ENCODE data around the gene CFAP97. TPM values are rescaled to one million over a fixed set of nuclear protein-coding genes. Genes with fewer than 3 reads are reported as not detected.
"Not testable (repeated sequence)": the region's sequence is repeated elsewhere in the genome, so short reads cannot be mapped to it uniquely, and the experiment has no call there.

Gene CFAP97
- polyA plus RNA-seq, 1 donor, result 28.1 TPM

GRCh38 chr4:185201977-185202962 lies 1.5 kb downstream of the CFAP97 start:
- no peak for DNase-seq (ENCODE audit: low read depth)

- DNase-seq (ENCODE audit: low read depth), result not testable (repeated sequence)
Measured at GRCh38 chr4:185198189-185198588, 5.6 kb downstream of the CFAP97 start.

- no peak for DNase-seq (ENCODE audit: low read depth)
Measured at GRCh38 chr4:185196437-185196836, 7.4 kb downstream of the CFAP97 start.

GRCh38 chr4:185194924-185195888 lies 8.6 kb downstream of the CFAP97 start:
- DNase-seq (ENCODE audit: low read depth), result no peak

- no peak for DNase-seq (ENCODE audit: low read depth)
Measured at GRCh38 chr4:185192059-185192458, 11.7 kb downstream of the CFAP97 start.

- no peak for DNase-seq (ENCODE audit: low read depth)
Measured at GRCh38 chr4:185190306-185190856, 13.4 kb downstream of the CFAP97 start.

DNA sequence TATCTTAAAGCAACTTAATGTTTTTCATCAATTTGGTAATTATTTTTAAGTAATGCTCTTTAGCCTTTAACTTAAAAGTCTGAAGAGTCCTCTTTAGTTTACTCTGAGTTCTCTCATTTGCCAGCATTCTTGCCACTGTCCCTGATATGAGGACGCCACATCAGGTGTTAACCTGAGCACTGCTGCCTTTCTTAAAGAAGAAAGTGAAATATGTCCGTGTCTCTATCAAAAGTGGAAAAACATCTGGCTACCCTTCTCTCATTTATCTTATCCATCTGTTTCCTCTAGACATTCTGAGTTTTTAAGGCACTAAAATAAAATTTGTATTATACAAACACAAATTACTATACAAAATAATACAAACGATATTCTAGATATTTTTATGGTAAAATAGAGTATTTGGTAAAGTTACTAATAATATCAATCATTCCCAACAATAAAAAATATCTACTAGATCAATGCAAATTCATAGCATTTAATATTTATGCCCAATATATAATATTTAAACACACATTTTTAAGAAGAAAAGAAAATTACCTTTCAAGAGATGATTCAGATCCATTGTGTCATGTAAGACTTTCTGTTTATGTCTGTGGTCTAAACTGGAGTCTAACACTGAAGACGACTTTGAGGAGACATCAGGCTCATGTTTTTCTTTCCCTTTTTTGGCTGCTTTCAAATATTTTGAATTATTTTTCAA lies 14.0 kb downstream of the CFAP97 start:
- no peak for DNase-seq (ENCODE audit: low read depth)

GRCh38 chr4:185186769-185187168 lies 17.0 kb downstream of the CFAP97 start:
- no peak for DNase-seq (ENCODE audit: low read depth)

DNA sequence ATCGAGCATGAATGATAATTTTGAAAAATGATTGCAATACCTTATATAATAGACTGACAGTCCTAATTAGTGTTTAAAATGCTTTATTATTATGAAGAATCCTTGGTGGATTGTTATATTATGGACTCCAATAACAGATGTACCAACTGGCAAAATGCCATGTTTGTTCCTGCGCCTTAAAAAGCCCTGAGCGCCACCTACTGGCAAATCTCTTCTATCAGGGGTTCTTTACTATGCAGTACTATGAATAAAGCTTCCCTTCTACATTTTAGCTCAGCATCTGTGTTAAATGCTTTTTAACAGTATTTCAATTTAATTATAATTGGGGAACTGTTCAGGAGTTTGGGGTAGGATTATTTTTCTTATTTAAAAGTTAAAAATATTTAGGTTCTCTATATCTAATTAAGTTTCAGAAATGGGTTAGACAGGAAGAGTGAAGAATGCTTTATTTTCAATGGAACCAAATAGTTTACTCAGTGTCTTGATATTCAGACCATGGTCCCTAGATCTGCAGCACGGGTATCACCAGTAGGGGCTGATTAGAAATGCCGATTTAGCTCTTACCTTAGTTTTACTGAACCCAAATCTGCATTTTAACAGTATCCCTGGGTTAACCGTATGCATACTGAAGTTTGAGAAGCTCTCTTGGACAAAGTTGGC lies 20.0 kb downstream of the CFAP97 start:
- peak; percentile 83 for DNase-seq (ENCODE audit: low read depth)

- no peak for DNase-seq (ENCODE audit: low read depth)
Measured at GRCh38 chr4:185182239-185182638, 21.6 kb downstream of the CFAP97 start.

DNA sequence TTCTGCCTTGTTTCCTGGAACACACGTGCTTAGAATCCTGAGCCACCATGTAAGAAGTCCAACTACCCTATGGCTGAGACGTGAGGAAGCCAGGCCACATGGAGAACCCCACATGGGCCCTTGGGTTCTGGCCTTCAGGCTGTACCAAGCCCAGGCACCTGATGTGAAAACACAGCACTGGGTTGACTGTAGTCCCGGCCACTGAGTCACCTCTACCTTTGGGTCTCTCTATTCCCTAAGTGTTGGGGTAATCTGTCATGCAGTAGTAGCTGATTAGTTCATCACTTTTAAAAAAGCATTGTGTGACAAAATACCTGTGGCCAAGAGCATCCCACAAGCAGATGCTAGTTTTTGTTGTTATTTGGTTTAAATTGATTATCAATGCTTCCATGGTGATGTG lies 24.3 kb downstream of the CFAP97 start:
- DNase-seq (ENCODE audit: low read depth), result no peak

GRCh38 chr4:185171373-185172071 lies 32.3 kb downstream of the CFAP97 start:
- no peak for DNase-seq (ENCODE audit: low read depth)

DNA sequence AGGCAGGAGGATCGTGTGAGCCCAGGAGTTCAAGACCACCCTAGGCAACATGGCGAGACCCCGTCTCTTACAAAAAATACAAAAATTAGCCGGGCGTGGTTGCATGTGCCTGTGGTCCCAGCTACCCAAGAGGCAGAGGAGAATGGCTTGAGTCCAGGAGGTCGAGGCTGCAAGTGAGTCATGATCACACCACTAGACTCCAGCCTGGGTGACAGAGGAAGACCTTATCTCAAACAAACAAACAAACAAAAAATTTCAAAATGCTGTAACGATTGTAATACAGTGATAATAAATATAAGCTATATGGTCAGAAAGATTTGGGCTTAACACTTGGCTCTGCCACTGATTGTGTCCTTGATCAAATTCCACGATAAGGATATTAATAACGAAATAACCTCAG lies 36.6 kb downstream of the CFAP97 start:
- DNase-seq (ENCODE audit: low read depth), result no peak

DNA sequence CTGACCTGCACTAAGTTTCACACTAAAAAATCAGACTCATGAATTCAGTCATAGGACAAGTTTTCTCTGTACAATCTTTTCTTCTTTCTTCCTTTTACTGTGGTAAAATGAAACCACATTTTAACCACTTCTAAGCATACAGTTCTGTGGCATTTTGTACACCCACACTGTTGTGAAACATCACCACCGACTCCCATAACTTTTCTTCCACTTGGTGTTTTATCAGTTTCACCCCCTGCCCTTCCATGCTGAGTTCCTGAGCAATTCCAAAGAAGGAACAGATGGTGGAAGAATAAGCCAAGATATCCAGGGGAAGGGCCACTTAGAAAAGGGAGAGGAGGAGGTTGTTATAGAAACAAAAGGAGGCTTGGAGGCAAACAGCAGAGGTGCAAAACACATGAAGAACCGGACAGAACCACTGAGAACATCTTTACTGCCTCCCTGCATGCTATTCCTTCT lies 38.2 kb downstream of the CFAP97 start:
- no peak for DNase-seq (ENCODE audit: low read depth)

DNA sequence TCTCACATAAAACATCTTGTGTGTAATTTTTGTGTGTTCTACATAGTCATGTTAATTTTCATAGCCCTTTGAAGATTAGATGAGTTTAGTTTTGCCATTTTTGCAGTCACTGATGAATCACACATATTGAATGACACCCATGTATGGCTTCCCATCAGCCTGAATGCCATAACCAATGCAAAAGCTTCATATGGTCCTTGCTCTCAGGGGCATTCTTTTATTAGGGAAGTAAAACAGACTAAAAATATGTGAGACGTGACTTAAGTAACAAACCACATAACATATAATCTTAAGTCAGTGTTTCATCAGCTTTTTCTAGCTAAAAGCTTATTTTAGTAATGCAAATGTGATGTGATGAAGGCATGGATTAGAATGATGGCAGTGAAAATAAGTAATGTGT lies 52.5 kb downstream of the CFAP97 start:
- DNase-seq (ENCODE audit: low read depth), result no peak

DNA sequence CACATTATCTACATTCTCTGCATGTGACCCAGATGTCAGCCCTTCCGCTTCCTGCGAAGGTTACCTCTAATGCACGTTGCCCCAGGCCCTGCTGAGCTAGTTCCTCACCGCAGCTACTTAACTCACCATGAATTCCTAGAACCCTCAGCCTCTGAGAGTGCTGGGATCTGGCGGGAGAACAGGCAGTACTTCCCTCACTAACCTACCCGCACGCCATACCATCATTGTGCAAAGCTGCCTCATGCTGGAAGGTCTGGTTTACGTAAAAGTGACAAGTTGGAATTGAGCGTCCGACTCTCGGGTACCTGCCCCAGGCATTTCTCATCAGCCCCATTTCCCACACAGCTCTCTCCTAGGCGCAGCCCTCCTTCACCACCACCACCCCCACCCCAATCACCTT lies 54.4 kb downstream of the CFAP97 start:
- DNase-seq (ENCODE audit: low read depth), result no peak

DNA sequence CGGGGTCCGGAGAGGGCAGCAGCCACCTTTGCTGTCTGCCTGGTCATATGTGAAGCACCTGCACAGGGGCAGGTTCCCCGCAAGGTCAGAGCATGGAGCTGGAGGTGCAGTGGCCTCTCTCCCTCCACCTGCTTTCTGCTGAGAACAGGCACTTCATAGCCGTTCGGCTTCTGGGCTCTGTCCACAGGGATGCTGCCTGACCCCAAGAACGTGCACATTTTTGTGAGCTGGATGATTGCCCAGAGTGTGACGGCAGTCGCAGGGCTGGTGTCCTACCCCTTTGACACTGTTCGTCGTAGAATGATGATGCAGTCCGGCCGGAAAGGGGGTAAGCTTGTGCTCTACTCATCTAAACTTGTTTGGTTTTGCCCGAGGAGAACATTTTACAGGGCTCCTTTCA lies 58.2 kb downstream of the CFAP97 start:
- no peak for DNase-seq (ENCODE audit: low read depth)

DNA sequence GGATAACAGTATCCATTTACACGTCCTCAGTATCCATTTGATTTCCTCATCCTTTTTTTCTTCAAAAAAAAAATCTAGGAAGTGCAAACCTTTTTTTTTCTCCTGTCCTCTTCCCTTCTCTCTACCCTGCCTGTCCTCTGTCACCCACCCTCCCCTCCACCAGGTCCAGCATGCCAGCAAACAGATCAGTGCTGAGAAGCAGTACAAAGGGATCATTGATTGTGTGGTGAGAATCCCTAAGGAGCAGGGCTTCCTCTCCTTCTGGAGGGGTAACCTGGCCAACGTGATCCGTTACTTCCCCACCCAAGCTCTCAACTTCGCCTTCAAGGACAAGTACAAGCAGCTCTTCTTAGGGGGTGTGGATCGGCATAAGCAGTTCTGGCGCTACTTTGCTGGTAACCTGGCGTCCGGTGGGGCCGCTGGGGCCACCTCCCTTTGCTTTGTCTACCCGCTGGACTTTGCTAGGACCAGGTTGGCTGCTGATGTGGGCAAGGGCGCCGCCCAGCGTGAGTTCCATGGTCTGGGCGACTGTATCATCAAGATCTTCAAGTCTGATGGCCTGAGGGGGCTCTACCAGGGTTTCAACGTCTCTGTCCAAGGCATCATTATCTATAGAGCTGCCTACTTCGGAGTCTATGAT lies 59.1 kb downstream of the CFAP97 start:
- no peak for DNase-seq (ENCODE audit: low read depth)

DNA sequence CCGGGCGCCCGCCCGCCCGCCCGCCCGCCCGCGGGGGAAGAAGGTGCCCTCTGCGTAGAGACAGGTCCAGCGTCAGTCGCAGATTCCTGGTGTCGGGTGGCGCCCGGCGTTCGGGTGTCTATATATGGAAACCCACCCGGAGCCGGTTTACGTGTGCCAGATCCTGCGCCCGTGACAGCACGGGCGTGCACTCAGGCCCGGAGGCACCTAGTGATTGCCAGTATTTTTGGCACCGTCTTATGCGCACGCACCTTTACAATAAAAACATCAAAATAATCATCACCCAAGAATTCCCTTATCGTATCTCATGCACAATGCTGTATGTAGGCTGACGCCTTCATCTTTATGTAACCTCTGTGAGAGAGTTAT lies 60.2 kb downstream of the CFAP97 start:
- DNase-seq (ENCODE audit: low read depth), result no peak

Measured in forelimb muscle (tissue), 1 donor.